B cell (primary cell): ENCODE measurements around the gene CTNNA3.

Experiments used
- EZH2 ChIP-seq: IDR thresholded peaks from 2 replicates; pipeline ENCODE4 v1.6.1; 2012; ENCODE audit warnings: borderline replicate concordance, low read depth, mild to moderate bottlenecking, moderate library complexity, low read length; ENCODE audit not compliant: insufficient read depth, poor library complexity, severe bottlenecking
- TF ChIP-seq, protein P1 (sequence below): fragments of 200-600 bp; IDR thresholded peaks from one replicate; pipeline ENCODE4 v1.8.0; 2022; ENCODE audit warnings: antibody characterized with exemption, mild to moderate bottlenecking

DNA sequence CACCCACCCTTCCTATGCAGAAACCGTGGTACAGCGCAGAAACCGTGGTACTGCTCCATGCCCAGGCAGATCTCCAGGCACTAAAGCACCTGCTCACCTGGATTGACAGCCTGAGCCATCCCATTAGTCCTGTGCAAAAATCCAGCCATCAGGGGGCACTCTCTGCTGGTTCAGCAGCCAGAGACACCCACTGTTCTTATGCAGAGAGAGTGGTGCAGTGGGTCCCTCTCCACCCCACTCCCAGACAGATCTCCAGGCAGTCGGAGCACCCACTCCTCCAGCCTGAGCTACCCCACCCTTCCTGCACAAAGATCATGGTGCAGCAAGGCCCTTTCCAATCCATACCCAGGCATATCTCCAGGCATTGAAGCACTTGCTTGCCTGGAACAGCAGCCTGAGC is 219.8 kb downstream of the CTNNA3 start:
- TF ChIP-seq, protein P1, sequence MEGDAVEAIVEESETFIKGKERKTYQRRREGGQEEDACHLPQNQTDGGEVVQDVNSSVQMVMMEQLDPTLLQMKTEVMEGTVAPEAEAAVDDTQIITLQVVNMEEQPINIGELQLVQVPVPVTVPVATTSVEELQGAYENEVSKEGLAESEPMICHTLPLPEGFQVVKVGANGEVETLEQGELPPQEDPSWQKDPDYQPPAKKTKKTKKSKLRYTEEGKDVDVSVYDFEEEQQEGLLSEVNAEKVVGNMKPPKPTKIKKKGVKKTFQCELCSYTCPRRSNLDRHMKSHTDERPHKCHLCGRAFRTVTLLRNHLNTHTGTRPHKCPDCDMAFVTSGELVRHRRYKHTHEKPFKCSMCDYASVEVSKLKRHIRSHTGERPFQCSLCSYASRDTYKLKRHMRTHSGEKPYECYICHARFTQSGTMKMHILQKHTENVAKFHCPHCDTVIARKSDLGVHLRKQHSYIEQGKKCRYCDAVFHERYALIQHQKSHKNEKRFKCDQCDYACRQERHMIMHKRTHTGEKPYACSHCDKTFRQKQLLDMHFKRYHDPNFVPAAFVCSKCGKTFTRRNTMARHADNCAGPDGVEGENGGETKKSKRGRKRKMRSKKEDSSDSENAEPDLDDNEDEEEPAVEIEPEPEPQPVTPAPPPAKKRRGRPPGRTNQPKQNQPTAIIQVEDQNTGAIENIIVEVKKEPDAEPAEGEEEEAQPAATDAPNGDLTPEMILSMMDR = no peak
- TF ChIP-seq EZH2 = no peak
